Right lobe of liver (tissue), 4 donors: ENCODE results near the gene PRSS37.
"Not testable (repeated sequence)": the region's sequence is repeated elsewhere in the genome, so short reads cannot be mapped to it uniquely, and the experiment has no call there.

Experiments used
- CTCF ChIP-seq, 4 donors: fragments of 200-600 bp in 3 of 4; fragments of 450-650 bp in 1 of 4; IDR thresholded peaks; one replicate each; pipeline versions ENCODE4 v1.5.1 to v1.8.0; 2016 to 2022; ENCODE audit warnings: antibody characterized with exemption in 4 of 4, mild to moderate bottlenecking in 2 of 4
- POLR2A ChIP-seq: fragments of 450-650 bp; IDR thresholded peaks from one replicate; pipeline ENCODE4 v1.6.1; 2017; ENCODE audit warnings: antibody characterized with exemption, mild to moderate bottlenecking
- donor health status: DM: no; HTN: no; CAD: no.
- donor health status: DM: no; HTN: no; CAD: no.
- donor health status: DM: no; HTN: yes; CAD: no.

DNA sequence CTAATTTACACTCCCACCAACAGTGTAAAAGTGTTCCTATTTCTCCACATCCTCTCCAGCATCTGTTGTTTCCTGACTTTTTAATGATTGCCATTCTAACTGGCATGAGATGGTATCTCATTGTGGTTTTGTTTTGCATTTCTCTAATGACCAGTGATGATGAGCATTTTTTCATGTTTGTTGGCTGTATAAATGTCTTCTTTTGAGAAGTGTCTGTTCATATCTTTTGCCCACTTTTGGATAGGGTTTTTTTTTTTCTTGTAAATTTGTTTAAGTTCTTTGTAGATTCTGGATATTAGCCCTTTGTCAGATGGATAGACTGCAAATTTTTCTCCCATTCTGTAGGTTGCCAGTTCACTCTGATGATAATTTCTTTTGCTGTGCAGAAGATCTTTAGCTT, 18.9 kb downstream of the PRSS37 start:
- TF ChIP-seq CTCF (IDR thresholded peaks at IDR 0.05); POLR2A: not testable (repeated sequence)
